Neural cell (in vitro differentiated cells): ENCODE measurements around the gene HSDL2. TPM values are rescaled to one million over a fixed set of nuclear protein-coding genes. Genes with fewer than 3 reads are reported as not detected.

Experiments
- H2AFZ ChIP-seq: fragments of 200-600, 300-800 bp; sonication (generic), shearing (Covaris generic); 2 replicates; pipeline ENCODE4 v1.6.0; 2014; ENCODE audit warnings: low read depth, mild to moderate bottlenecking, antibody characterized with exemption, low read length, moderate library complexity
- H3F3A ChIP-seq: fragments of 200-600 bp; shearing (Covaris generic); 2 replicates; pipeline ENCODE4 v1.6.1; 2016; ENCODE audit warnings: mild to moderate bottlenecking, moderate library complexity, mixed read lengths, antibody characterized with exemption, low read length; ENCODE audit not compliant: insufficient read depth, poor library complexity, severe bottlenecking
- H3K27ac ChIP-seq: fragments of 200-600, 300-800 bp; sonication (generic), shearing (Covaris generic); 2 replicates; pipeline ENCODE4 v1.5.1; 2014; ENCODE audit warnings: mild to moderate bottlenecking, low read length, moderate library complexity
- H3K27me3 ChIP-seq: fragments of 300-800, 200-600 bp; sonication (generic), shearing (Covaris generic); 2 replicates; pipeline ENCODE4 v1.6.0; 2014; ENCODE audit warnings: mild to moderate bottlenecking, low read depth, low read length, moderate library complexity; ENCODE audit not compliant: insufficient read depth
- H3K36me3 ChIP-seq: fragments of 300-800, 200-600 bp; sonication (generic), shearing (Covaris generic); 2 replicates; pipeline ENCODE4 v1.5.1; 2014; ENCODE audit warnings: mild to moderate bottlenecking, antibody characterized with exemption, low read length, moderate library complexity; ENCODE audit not compliant: insufficient read depth
- H3K4me2 ChIP-seq: fragments of 300-800, 200-600 bp; sonication (generic), shearing (Covaris generic); 2 replicates; pipeline ENCODE4 v1.6.0; 2014; ENCODE audit warnings: mild to moderate bottlenecking, low read length
- H3K4me3 ChIP-seq: fragments of 300-800, 200-600 bp; sonication (generic), shearing (Covaris generic); 2 replicates; pipeline ENCODE4 v1.5.1; 2014; ENCODE audit warnings: mild to moderate bottlenecking, low read length, moderate library complexity
- H3K79me2 ChIP-seq: fragments of 200-600 bp; shearing (Covaris generic); replicated peaks from 2 replicates; pipeline ENCODE4 v1.6.0; 2014; ENCODE audit warnings: mild to moderate bottlenecking, low read length, moderate library complexity; ENCODE audit not compliant: insufficient read depth
- H3K9ac ChIP-seq: fragments of 300-800, 200-600 bp; sonication (generic), shearing (Covaris generic); 2 replicates; pipeline ENCODE4 v1.6.1; 2016; ENCODE audit warnings: mild to moderate bottlenecking, low read length, mixed read lengths
- H3K9me2 ChIP-seq: fragments of 200-600 bp; shearing (Covaris generic); 2 replicates; pipeline ENCODE4 v1.6.1; 2016; ENCODE audit warnings: mild to moderate bottlenecking, low read length, mixed read lengths; ENCODE audit not compliant: insufficient read depth
- H3K9me3 ChIP-seq: fragments of 200-600, 300-800 bp; sonication (generic), shearing (Covaris generic); 2 replicates; pipeline ENCODE4 v1.6.1; 2016; ENCODE audit warnings: mild to moderate bottlenecking, mixed run types, low read length, moderate library complexity, mixed read lengths
- H4K20me1 ChIP-seq: fragments of 200-600 bp; shearing (Covaris generic); 2 replicates; pipeline ENCODE4 v1.6.1; 2016; ENCODE audit warnings: mild to moderate bottlenecking, mixed run types; ENCODE audit not compliant: insufficient read depth
- EP300 ChIP-seq: fragments of 450-650 bp; conservative IDR thresholded peaks from 2 replicates; pipeline ENCODE4 v1.6.1; 2014; ENCODE audit warnings: antibody characterized with exemption, mild to moderate bottlenecking, moderate library complexity; ENCODE audit not compliant: poor library complexity, severe bottlenecking
- EZH2 ChIP-seq: fragments of 200-600, 300-800 bp; shearing (Covaris generic), sonication (generic); IDR thresholded peaks from 2 replicates; pipeline ENCODE4 v1.6.1; 2014; ENCODE audit warnings: antibody characterized with exemption, low read length, borderline replicate concordance, mild to moderate bottlenecking; ENCODE audit not compliant: insufficient read depth, poor library complexity, severe bottlenecking
- MXI1 ChIP-seq: fragments of 450-650 bp; conservative IDR thresholded peaks from 2 replicates; pipeline ENCODE4 v1.6.1; 2014; ENCODE audit warnings: antibody characterized with exemption, mild to moderate bottlenecking; ENCODE audit not compliant: poor library complexity, severe bottlenecking
- POLR2AphosphoS5 ChIP-seq: IDR thresholded peaks from 2 replicates; pipeline ENCODE4 v1.6.1; 2012
- RAD21 ChIP-seq: fragments of 450-650 bp; conservative IDR thresholded peaks from 2 replicates; pipeline ENCODE4 v1.6.1; 2014; ENCODE audit warnings: antibody characterized with exemption, mild to moderate bottlenecking, moderate library complexity
- SMC3 ChIP-seq: fragments of 450-650 bp; conservative IDR thresholded peaks from 2 replicates; pipeline ENCODE4 v1.6.1; 2014; ENCODE audit warnings: antibody characterized with exemption, mild to moderate bottlenecking, moderate library complexity; ENCODE audit not compliant: poor library complexity
- TAF1 ChIP-seq: IDR thresholded peaks from 2 replicates; pipeline ENCODE4 v1.6.1; 2012; ENCODE audit warnings: low read depth
- polyA plus RNA-seq: library from polyadenylated mRNA; depleted of rRNA; stranded (reverse); fragments of >200 nt; gene quantifications from 2 replicates; pipeline ENCODE4 v1.2.3, GENCODE V29; 2014
- TF ChIP-seq, protein P1 (sequence below): fragments of 450-650 bp; IDR thresholded peaks from 2 replicates; pipeline ENCODE4 v1.5.1; 2014; ENCODE audit warnings: antibody characterized with exemption, mild to moderate bottlenecking, moderate library complexity; ENCODE audit not compliant: poor library complexity, severe bottlenecking
- TF ChIP-seq, protein P2 (sequence below): IDR thresholded peaks from 2 replicates; pipeline ENCODE4 v1.6.1; 2012; ENCODE audit warnings: borderline replicate concordance

Gene HSDL2
- polyA plus RNA-seq, 1 donor from 2014 or later = 9.0 TPM

DNA sequence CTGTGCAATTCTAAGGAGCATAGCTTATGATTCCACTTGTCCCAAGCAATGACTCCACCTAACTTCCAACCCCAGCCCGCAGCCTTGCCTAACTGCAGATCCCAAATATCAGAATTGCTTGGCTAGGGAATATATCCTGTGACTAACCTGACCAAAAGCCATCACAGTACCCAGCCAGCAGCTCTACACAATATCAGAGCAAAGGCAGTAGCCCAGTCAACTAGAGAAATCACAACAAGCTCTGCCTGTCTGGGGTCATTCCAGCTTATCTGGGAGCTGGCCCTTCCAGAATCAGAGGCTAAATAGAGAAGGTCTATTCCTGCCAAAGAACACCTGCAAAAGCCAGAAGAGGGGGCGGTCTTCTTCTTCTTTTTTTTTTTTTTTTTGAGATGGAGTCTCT lies 97.4 kb downstream of the HSDL2 start:
- Histone ChIP-seq H3K79me2 (no peaks in the 10 kb centered on the region), H4K20me1 (no peaks in the 10 kb centered on the region), H2AFZ (no peak overlapping the region), H3K27ac (no peak overlapping the region), H3K4me3 (no peak overlapping the region), H3K4me2 (no peak overlapping the region), H3F3A (no peaks in the 10 kb centered on the region), H3K27me3 (no peaks in the 10 kb centered on the region), H3K9me2 (no peaks in the 10 kb centered on the region), H3K9ac (no peak overlapping the region), H3K36me3 (no peaks in the 10 kb centered on the region), H3K9me3 (no peaks in the 10 kb centered on the region)
- TF ChIP-seq EP300 (no peak), MXI1 (no peak), POLR2AphosphoS5 (no peak), TAF1 (no peak), RAD21 (no peak), EZH2 (no peak), SMC3 (no peak)
- TF ChIP-seq, protein P1, sequence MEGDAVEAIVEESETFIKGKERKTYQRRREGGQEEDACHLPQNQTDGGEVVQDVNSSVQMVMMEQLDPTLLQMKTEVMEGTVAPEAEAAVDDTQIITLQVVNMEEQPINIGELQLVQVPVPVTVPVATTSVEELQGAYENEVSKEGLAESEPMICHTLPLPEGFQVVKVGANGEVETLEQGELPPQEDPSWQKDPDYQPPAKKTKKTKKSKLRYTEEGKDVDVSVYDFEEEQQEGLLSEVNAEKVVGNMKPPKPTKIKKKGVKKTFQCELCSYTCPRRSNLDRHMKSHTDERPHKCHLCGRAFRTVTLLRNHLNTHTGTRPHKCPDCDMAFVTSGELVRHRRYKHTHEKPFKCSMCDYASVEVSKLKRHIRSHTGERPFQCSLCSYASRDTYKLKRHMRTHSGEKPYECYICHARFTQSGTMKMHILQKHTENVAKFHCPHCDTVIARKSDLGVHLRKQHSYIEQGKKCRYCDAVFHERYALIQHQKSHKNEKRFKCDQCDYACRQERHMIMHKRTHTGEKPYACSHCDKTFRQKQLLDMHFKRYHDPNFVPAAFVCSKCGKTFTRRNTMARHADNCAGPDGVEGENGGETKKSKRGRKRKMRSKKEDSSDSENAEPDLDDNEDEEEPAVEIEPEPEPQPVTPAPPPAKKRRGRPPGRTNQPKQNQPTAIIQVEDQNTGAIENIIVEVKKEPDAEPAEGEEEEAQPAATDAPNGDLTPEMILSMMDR = no peak
- TF ChIP-seq, protein P2, sequence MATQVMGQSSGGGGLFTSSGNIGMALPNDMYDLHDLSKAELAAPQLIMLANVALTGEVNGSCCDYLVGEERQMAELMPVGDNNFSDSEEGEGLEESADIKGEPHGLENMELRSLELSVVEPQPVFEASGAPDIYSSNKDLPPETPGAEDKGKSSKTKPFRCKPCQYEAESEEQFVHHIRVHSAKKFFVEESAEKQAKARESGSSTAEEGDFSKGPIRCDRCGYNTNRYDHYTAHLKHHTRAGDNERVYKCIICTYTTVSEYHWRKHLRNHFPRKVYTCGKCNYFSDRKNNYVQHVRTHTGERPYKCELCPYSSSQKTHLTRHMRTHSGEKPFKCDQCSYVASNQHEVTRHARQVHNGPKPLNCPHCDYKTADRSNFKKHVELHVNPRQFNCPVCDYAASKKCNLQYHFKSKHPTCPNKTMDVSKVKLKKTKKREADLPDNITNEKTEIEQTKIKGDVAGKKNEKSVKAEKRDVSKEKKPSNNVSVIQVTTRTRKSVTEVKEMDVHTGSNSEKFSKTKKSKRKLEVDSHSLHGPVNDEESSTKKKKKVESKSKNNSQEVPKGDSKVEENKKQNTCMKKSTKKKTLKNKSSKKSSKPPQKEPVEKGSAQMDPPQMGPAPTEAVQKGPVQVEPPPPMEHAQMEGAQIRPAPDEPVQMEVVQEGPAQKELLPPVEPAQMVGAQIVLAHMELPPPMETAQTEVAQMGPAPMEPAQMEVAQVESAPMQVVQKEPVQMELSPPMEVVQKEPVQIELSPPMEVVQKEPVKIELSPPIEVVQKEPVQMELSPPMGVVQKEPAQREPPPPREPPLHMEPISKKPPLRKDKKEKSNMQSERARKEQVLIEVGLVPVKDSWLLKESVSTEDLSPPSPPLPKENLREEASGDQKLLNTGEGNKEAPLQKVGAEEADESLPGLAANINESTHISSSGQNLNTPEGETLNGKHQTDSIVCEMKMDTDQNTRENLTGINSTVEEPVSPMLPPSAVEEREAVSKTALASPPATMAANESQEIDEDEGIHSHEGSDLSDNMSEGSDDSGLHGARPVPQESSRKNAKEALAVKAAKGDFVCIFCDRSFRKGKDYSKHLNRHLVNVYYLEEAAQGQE = no peak

DNA sequence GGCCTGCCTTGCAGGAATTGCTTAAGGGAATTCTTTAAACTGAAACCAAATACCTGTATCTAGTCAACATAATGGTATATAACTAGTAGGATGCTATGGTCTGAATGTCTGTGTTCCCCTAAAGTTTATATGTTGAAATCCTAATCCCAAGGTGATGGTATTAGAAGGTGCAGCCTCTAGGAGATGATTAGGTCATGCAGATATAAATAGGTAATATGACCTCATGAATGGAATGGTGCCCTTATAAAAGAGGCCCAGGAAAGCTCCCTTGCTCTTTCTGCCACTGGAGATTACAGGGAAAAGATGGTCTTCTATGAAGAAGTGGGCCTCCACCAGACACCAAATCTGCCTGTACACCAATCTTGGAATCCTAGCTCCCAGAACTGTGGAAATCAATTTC lies 99.3 kb downstream of the HSDL2 start:
- no peaks in the 10 kb centered on the region for H3F3A ChIP-seq
- no peak overlapping the region for H3K9ac ChIP-seq
- H3K4me3 ChIP-seq = no peak overlapping the region
- no peaks in the 10 kb centered on the region for H3K9me3 ChIP-seq
- H3K79me2 ChIP-seq = no peaks in the 10 kb centered on the region
- H2AFZ ChIP-seq = no peak overlapping the region
- H3K36me3 ChIP-seq = no peaks in the 10 kb centered on the region
- no peaks in the 10 kb centered on the region for H3K9me2 ChIP-seq
- no peaks in the 10 kb centered on the region for H3K27me3 ChIP-seq
- no peak overlapping the region for H3K4me2 ChIP-seq
- no peak overlapping the region for H3K27ac ChIP-seq
- no peaks in the 10 kb centered on the region for H4K20me1 ChIP-seq
- TF ChIP-seq, protein P1 = no peak
- TF ChIP-seq TAF1 (no peak), EP300 (no peak), EZH2 (no peak), MXI1 (no peak), POLR2AphosphoS5 (no peak), SMC3 (no peak), RAD21 (no peak)
